GM19397 (cell line): ENCODE results near the gene ACVR1.
"Not testable (repeated sequence)": the region's sequence is repeated elsewhere in the genome, so short reads cannot be mapped to it uniquely, and the experiment has no call there.

Experiments
- ATAC-seq: cut with Tn5 transposase; IDR thresholded peaks from one replicate; pipeline ENCODE4 v1.9.1; 2021; ENCODE audit warnings: mild to moderate bottlenecking, moderate library complexity; ENCODE audit not compliant: unreplicated experiment

ACVR1 gene

DNA sequence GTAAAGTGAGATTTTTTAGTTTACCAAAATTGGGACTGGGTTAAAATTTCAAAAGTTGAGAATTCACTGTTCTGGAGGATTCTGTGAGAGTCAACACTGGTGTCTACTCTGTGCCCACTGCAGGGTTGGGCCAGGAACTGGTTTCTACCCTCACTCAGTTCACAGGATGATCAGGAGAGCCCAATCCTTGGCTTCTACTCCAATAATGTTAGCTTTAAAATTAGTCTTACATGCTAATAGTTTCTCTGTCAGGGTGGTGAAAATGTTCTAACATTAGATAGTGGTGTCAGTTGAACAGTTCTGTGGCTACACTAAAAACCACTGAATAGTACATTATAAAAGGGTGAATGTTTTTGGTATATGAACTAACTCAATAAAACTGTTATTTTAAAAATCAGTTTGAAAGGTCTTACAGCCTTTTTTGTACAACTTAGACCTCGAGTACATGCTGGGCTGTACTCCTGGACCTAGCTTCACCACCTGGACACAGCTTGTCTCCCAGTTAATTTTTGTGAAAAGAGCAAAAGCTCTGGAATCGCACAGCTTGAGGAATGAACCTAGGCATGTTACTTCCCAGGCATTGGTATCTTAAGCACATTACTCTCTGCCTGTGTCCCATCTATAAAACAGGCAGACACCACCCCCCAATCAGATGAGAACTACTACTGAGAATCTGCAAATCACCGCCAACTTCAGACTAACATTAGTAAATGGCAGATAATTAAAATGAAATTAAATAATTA, 44.4 kb downstream of the ACVR1 start:
- ATAC-seq, result no peak

DNA sequence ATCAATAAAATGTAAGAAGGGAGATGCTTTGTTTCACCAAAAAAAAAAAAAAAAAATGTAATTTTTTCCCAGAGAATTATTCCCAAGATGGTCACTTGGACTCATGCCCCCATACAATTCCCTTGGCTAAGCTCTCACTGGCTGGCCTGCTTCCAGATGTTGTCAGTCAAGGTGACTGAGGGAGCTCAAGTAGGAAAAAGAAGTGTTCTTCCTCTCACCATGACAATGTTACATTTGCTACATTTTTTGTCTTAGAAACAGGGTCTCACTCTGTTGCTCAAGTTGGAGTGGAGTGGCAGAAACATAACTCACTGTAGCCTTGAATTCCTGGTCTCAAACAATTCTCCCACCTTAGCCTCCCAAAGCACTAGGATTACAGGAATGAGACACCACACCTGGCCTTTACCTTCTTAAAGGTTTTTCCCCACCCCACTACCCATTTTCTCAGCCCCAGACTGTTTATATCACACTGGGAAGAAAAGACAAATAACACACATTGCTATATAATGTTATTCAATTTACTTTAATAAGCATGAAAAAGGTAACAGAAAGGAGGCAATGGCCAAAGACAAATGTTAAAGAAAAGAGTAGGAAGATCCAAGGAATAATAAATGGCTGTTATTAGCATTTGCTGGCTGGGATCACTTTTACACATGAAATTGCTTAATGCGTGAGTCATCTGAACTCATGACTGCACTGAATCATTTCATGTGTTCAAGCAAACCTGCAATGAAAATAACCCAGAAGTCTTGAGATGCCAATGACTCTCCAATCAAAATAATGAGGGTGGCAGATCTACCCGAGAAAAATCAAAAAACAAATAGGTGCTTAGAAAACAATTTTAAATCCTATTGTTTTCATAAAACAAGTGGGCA, 45.2 kb downstream of the ACVR1 start:
- ATAC-seq, result no peak

GRCh38 chr2:157830266-157830665, 45.9 kb downstream of the ACVR1 start:
- no peak for ATAC-seq

DNA sequence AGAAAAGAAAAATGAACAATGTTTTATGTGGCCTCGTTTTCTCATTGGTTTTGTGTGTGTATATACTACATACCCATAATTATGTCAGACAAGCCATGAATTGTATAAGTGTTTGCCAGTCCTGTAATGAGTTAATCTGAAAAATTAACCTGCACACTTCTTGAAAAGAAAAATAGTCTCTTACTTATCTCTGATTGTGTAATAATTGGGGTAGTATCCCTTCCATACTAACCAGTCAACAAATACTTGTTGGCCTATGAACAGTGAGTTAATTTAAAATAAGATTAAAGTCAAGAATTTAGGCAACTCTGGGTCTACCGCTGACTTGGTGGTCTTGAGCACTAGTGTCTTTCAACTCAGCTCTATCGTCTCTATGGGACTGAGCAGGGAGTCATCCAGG, 48.8 kb downstream of the ACVR1 start:
- ATAC-seq, result no peak

GRCh38 chr2:157826644-157827043, 49.5 kb downstream of the ACVR1 start:
- not testable (repeated sequence) for ATAC-seq

GRCh38 chr2:157825885-157826284, 50.2 kb downstream of the ACVR1 start:
- ATAC-seq, result no peak

- no peak for ATAC-seq
Measured at GRCh38 chr2:157822993-157823392, 53.1 kb downstream of the ACVR1 start.

- ATAC-seq, result no peak
Measured at GRCh38 chr2:157822533-157822932, 53.6 kb downstream of the ACVR1 start.

GRCh38 chr2:157821519-157822131, 54.5 kb downstream of the ACVR1 start:
- ATAC-seq, result no peak

- ATAC-seq, result no peak
Measured at GRCh38 chr2:157820193-157820592, 55.9 kb downstream of the ACVR1 start.

GRCh38 chr2:157819761-157820160, 56.4 kb downstream of the ACVR1 start:
- no peak for ATAC-seq

GRCh38 chr2:157818227-157818626, 57.9 kb downstream of the ACVR1 start:
- ATAC-seq, result no peak

DNA sequence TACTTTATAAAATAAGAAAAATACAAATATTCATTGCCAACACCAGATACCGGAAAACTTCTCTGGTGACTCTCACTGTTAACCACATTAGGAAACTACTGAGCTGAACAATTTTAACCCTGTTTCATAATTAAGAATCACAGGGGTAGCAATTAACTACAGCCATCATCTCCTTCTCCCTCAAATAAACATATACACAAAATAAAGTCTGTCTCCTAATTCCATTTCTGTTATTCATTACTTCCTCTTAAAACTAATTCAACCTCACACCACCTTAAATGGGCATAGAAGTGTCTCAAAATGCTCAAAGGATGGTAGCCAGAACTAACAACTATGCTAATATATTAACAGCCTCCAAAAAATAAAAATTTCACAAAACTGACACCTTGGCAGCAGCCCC, 60.7 kb downstream of the ACVR1 start:
- ATAC-seq, result no peak

DNA sequence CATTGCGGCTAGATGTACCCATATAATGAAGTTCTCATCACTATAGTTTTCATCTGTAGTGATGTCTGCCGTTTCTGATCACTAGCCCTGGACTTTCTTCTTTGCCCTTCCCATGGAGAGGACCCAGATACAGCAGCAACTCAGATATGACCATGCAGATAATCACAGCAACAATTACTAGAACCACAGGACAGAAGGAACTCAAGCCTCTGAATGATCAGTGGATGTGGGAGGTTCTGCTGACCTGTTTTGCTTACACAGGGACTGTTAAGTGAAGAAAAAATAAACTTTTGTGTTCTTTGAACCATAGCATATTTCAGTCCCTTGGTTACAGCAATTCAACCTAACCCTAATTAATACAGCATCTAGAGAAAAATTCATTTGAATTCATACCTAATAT, 62.7 kb downstream of the ACVR1 start:
- no peak for ATAC-seq

GRCh38 chr2:157810037-157810436, 66.1 kb downstream of the ACVR1 start:
- no peak for ATAC-seq

DNA sequence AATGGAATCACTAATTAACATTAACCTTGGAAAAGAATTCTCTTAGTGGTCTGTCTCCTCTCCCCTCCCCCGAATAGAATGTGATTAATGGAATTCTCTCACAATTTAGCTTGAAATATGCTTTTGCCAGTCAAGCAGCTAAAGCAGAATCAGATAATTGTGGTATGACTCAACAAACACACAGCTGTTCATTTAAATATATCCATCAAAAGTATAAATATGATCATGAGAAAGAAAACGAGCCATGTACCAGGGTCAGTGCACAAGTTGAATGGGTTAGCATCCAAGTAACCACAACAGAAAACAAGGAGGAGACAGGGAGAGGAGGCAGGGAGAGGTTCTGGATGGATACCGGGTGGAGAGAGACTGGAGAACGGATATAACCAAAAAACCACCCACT, 66.9 kb downstream of the ACVR1 start:
- ATAC-seq, result no peak

- no peak for ATAC-seq
Measured at GRCh38 chr2:157808421-157808820, 67.7 kb downstream of the ACVR1 start.

GRCh38 chr2:157806426-157807077, 69.6 kb downstream of the ACVR1 start:
- no peak for ATAC-seq

DNA sequence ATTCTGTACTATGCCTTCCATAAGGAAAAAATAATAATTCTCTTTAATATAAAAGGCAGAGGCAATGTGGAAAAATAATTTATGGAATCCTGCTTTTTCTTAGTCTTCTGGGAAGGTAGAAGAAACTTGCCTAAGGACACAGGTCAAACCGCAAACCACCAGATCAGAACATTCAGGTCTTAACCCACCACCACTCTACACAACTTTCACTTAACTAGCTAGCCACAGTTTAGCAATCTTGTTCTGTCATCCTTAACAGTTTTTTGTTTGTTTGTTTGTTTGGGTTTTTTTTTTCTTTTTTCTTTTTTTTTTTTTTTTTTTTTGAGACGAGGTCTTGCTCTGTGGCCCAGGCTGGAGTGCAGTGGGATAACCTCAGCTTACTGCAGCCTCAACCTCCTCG, 70.6 kb downstream of the ACVR1 start:
- ATAC-seq, result no peak

DNA sequence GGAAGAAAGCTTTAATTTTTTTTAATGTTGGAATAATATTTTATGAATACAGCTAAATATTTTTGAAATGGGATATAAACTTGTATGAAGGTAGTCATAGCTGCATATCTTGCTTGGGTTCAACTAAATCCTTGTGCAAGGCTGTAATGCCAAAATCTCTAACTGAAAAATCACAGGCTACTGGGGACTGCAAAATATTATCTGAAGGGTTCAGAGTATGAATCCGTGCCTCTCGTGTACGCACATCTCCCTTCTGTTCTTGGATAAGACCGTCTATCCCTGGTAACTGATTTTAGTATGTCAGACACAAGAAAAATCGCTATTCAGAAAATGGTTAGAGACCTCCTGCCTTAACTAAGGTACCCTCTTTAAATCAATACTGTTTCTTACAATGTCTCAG, 71.8 kb downstream of the ACVR1 start:
- no peak for ATAC-seq

GRCh38 chr2:157803952-157804351, 72.2 kb downstream of the ACVR1 start:
- ATAC-seq, result no peak
